ENCODE measurements around the gene SHISAL2A. TPM values are rescaled to one million over a fixed set of nuclear protein-coding genes. Genes with fewer than 3 reads are reported as not detected.

The SHISAL2A gene
- total and polyA plus RNA-seq, 2 of the 13 experiments (the other 11 are each of a cell fraction or from before 2014, with no cell fraction given): not detected

- TF ChIP-seq MEIS1 (CRISPR knock-in tag; IDR thresholded peaks at IDR 0.05; ENCODE audit: borderline replicate concordance) (no peak), KDM2A (CRISPR knock-in tag; IDR thresholded peaks at IDR 0.05; ENCODE audit: borderline replicate concordance, low read depth) (peak; percentile 22; the same call in 1 of the 2 replicates), HIC2 (CRISPR knock-in tag; IDR thresholded peaks at IDR 0.05; ENCODE audit: low read depth) (peak; percentile 86), NR2F6 (IDR thresholded peaks at IDR 0.05) (no peak), NR2F6 (CRISPR knock-in tag; IDR thresholded peaks at IDR 0.05) (0 out of 2 replicates have a peak, but pooled peaks have one; percentile 9), ZNF256 (CRISPR knock-in tag; conservative IDR thresholded peaks at IDR 0.05) (no peak), ELF3 (CRISPR knock-in tag; IDR thresholded peaks at IDR 0.05) (peak; percentile 40; the same call in 1 of the 2 replicates), ETV5 (CRISPR knock-in tag; IDR thresholded peaks at IDR 0.05; ENCODE audit: borderline replicate concordance) (peak; percentile 27; the same call in 1 of the 2 replicates), SAP130 (CRISPR knock-in tag; IDR thresholded peaks at IDR 0.05; ENCODE audit: low read depth) (peak; percentile 31; the same call in 1 of the 2 replicates), MYPOP (CRISPR knock-in tag; IDR thresholded peaks at IDR 0.05) (no peak), IKZF5 (CRISPR knock-in tag; IDR thresholded peaks at IDR 0.05) (no peak), SALL1 (CRISPR knock-in tag; IDR thresholded peaks at IDR 0.05) (peak; percentile 37; the same call in 1 of the 2 replicates), MAX (IDR thresholded peaks at IDR 0.05) (peak; percentile 41; the same call in 1 of the 2 replicates), ZFY (CRISPR knock-in tag; IDR thresholded peaks at IDR 0.05) (0 out of 2 replicates have a peak, but pooled peaks have one; percentile 20), HNF1B (CRISPR knock-in tag; IDR thresholded peaks at IDR 0.05) (peak; percentile 29; the same call in 1 of the 2 replicates)
- TF ChIP-seq, protein P1, sequence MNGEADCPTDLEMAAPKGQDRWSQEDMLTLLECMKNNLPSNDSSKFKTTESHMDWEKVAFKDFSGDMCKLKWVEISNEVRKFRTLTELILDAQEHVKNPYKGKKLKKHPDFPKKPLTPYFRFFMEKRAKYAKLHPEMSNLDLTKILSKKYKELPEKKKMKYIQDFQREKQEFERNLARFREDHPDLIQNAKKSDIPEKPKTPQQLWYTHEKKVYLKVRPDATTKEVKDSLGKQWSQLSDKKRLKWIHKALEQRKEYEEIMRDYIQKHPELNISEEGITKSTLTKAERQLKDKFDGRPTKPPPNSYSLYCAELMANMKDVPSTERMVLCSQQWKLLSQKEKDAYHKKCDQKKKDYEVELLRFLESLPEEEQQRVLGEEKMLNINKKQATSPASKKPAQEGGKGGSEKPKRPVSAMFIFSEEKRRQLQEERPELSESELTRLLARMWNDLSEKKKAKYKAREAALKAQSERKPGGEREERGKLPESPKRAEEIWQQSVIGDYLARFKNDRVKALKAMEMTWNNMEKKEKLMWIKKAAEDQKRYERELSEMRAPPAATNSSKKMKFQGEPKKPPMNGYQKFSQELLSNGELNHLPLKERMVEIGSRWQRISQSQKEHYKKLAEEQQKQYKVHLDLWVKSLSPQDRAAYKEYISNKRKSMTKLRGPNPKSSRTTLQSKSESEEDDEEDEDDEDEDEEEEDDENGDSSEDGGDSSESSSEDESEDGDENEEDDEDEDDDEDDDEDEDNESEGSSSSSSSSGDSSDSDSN (CRISPR knock-in tag; IDR thresholded peaks at IDR 0.05): 0 out of 2 replicates have a peak, but pooled peaks have one; percentile 22
Measured at GRCh38 chr1:52629325-52629643, 3.7 kb upstream of the SHISAL2A start (continued).

Measured in HepG2 (cell line).